Transverse colon (tissue), 4 donors: Measurements from ENCODE around the gene SELPLG. TPM values are rescaled to one million over a fixed set of nuclear protein-coding genes. Genes with fewer than 3 reads are reported as not detected.
"Not testable (repeated sequence)": the region's sequence is repeated elsewhere in the genome, so short reads cannot be mapped to it uniquely, and the experiment has no call there.

Experiments
- DNase-seq: peaks from one replicate; pipeline ENCODE4 v3.0.0-alpha.2; 2019
- H3K27ac ChIP-seq, 4 donors: fragments of 200-600 bp; sonication (generic); 2 replicates each; pipeline ENCODE4 v1.5.1; 2016 to 2018; ENCODE audit warnings: inconsistent platforms in 4 of 4
- H3K27me3 ChIP-seq: fragments of 200-600 bp; sonication (generic); 2 replicates; pipeline ENCODE4 v1.5.1; 2017; ENCODE audit warnings: inconsistent platforms
- H3K36me3 ChIP-seq, 4 donors: fragments of 200-600 bp; sonication (generic); 2 replicates each; pipeline ENCODE4 v1.5.1; 2017 to 2019; ENCODE audit warnings: inconsistent platforms in 4 of 4
- H3K4me1 ChIP-seq, 4 donors: fragments of 200-600 bp; sonication (generic); 2 replicates each; pipeline ENCODE4 v1.5.1; 2017 to 2020; ENCODE audit warnings: inconsistent platforms in 4 of 4
- H3K4me3 ChIP-seq, 4 donors: fragments of 200-600 bp; sonication (generic); 1 replicate in 1 of 4; 2 replicates in 3 of 4; pipeline versions ENCODE4 v1.5.1 to v1.6.1; 2017 to 2019; ENCODE audit warnings: inconsistent platforms in 4 of 4
- H3K9me3 ChIP-seq, 2 donors: fragments of 200-600 bp; sonication (generic); 2 replicates each; pipeline ENCODE4 v1.5.1; 2017 to 2019; ENCODE audit warnings: inconsistent platforms in 2 of 2
- EP300 ChIP-seq: sonication (generic); formaldehyde crosslinking; IDR thresholded peaks from one replicate; pipeline ENCODE4 v1.6.1; 2017; ENCODE audit warnings: antibody characterized with exemption, low read depth
- POLR2A ChIP-seq: fragments of 450-650 bp; IDR thresholded peaks from one replicate; pipeline ENCODE4 v1.6.1; 2016; ENCODE audit warnings: antibody characterized with exemption, mild to moderate bottlenecking, moderate library complexity
- POLR2AphosphoS5 ChIP-seq, 3 donors: sonication (generic); formaldehyde crosslinking; IDR thresholded peaks; one replicate each; pipeline ENCODE4 v1.6.1; 2016; ENCODE audit warnings: antibody characterized with exemption in 3 of 3
- WGBS, 2 donors: methylation state at CpG; one replicate each; pipeline ENCODE4 v1.1.5; 2018; ENCODE audit warnings: low coverage in 1 of 2; 5-methylcytosine and 5-hydroxymethylcytosine counted together
- in situ Hi-C, 4 donors: fragments of 200-750 bp; cut with MboI; loops; one replicate each; pipeline versions ENCODE4 v1.15.0 to v1.15.1; 2017; ENCODE audit warnings: low sequenced_read_pairs in 3 of 4, low pct_ligation_motif_present in 1 of 4, low pct_unique_long_range_greater_than_20kb in 1 of 4
- intact Hi-C: fragments of 100-400 bp; cut with DNase I; formaldehyde crosslinking; loops from one replicate; pipeline ENCODE4 v1.15.1; 2023; ENCODE audit warnings: low total_unique reads
- total RNA-seq, 4 donors: library from RNA; depleted of rRNA; stranded (reverse); fragments of >200 nt; gene quantifications; one replicate each; pipeline ENCODE4 v1.1.0, GENCODE V29; 2016
- TF ChIP-seq, protein P1 (sequence below), 5 experiments: fragments of 200-600 bp in 3 of 5; fragments of 450-650 bp in 2 of 5; sonication (generic) in 3 of 5; IDR thresholded peaks; 1 replicate in 2 of 5; 2 replicates in 3 of 5; pipeline ENCODE4 v1.5.1; 2016 to 2017; ENCODE audit warnings: antibody characterized with exemption in 5 of 5, inconsistent platforms in 3 of 5, mild to moderate bottlenecking in 2 of 5, moderate library complexity in 1 of 5

SELPLG gene
- total RNA-seq, 4 donors from 2014 or later, result 1.6 to 9.4 (median 3.6) TPM

DNA sequence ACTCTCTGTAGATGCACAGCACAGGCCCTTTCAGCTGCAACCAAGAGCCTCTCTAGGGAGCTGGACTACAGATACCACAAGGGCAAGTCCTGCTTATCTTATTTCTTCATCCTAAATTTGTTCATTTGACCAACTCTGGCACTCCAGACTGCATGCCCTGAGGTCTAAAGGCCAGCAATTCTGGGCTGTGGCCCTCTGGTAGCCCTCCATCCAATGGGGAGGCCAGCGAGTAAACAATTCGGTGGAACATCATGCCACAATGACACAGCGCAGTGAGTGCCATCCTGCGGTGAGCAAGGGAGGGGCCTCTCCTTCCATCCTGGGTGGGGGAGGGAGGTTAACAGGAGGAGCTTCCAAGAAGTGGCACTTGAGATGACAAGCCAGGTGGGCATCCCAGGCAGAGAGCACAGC is 652 bp upstream of the SELPLG start:
- 33 to 73% methylated on average over 3 to 4 of the region's 4 CpGs for WGBS, 2 donors
- in situ Hi-C loops (no loop called here), intact Hi-C loops (loop anchor here (5.0 kb wide), 1 partner anchor 1228 kb away; no protein-coding TSS in a partner anchor)
- Histone ChIP-seq H3K27ac (peak overlapping the region; percentile 69 to 77 (median 76)), H3K9me3 (no peaks in the 10 kb centered on the region), H3K36me3 (no peaks in the 10 kb centered on the region), H3K27me3 (no peaks in the 10 kb centered on the region), H3K4me3 (no peak overlapping the region), H3K4me1 (peaks cover 8 to 52% (median 27%) of the 10 kb centered on the region in 4 donors)
- TF ChIP-seq POLR2AphosphoS5 (IDR thresholded peaks at IDR 0.05), result peak in 1 of 3 donors; percentile 22
- no peak for TF ChIP-seq EP300
- TF ChIP-seq, protein P1, sequence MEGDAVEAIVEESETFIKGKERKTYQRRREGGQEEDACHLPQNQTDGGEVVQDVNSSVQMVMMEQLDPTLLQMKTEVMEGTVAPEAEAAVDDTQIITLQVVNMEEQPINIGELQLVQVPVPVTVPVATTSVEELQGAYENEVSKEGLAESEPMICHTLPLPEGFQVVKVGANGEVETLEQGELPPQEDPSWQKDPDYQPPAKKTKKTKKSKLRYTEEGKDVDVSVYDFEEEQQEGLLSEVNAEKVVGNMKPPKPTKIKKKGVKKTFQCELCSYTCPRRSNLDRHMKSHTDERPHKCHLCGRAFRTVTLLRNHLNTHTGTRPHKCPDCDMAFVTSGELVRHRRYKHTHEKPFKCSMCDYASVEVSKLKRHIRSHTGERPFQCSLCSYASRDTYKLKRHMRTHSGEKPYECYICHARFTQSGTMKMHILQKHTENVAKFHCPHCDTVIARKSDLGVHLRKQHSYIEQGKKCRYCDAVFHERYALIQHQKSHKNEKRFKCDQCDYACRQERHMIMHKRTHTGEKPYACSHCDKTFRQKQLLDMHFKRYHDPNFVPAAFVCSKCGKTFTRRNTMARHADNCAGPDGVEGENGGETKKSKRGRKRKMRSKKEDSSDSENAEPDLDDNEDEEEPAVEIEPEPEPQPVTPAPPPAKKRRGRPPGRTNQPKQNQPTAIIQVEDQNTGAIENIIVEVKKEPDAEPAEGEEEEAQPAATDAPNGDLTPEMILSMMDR (IDR thresholded peaks at IDR 0.05), result no peak
- peak; percentile 55 for DNase-seq

DNA sequence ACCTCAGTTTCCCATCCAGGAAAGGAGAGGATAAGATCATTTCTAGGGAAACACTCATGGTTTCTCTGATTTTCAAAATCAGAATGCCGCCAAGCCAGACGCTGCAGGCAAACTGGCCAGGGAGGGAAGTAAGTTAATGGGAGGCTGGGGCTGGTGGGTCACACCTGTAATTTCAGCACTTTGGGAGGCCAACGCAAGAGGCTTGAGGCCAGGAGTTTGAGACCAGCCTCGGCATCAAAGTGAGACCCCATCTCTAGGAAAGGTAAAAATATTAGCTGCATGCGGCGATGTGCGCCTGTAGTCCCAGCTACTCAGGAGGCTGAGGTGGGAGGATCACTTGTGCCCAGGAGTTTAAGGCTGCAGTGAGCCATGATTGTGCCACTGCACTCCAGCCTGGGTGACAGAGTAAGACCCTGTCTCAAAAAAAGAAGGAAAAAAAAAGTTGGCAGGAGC is 587 bp downstream of the SELPLG start:
- DNase-seq, result no peak
- Histone ChIP-seq H3K9me3 (no peaks in the 10 kb centered on the region), H3K27me3 (no peaks in the 10 kb centered on the region), H3K4me3 (peak overlapping the region in 3 of 4 donors; percentile 16 to 41 (median 17)), H3K27ac (peak overlapping the region; percentile 69 to 77 (median 76)), H3K36me3 (no peaks in the 10 kb centered on the region), H3K4me1 (peaks cover 12 to 52% (median 25%) of the 10 kb centered on the region in 4 donors)
- in situ Hi-C loops (no loop called here), intact Hi-C loops (loop anchor here (5.0 kb wide), 1 partner anchor 1229 kb away; no protein-coding TSS in a partner anchor)
- WGBS, 2 donors, result 93 to 100% methylated on average over 1 to 7 of the region's 7 CpGs
- TF ChIP-seq, protein P1 (IDR thresholded peaks at IDR 0.05), result no peak
- no peak for TF ChIP-seq POLR2A
- no peak for TF ChIP-seq POLR2AphosphoS5 (IDR thresholded peaks at IDR 0.05)
- no peak for TF ChIP-seq EP300

DNA sequence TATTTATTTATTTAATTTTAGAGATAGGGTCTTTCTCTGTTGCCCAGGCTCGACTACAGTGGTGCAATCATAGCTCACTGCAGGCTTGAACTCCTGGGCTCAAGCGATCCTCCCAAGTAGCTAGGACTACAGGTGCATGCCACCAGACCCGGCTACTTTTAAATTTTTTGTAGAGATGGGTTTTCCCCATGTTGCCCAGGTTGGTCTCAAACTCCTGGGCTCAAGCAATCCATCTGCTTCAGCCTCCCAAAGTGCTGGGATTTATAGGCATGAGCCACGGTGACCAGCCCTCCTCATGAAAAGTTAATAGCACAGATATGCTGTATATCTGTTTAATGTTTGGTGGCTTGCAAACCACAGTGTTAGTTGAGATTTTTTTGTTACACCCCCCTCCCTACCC is 2.4 kb downstream of the SELPLG start:
- Histone ChIP-seq H3K27ac (peak overlapping the region; percentile 63 to 76 (median 68)), H3K4me1 (peaks cover 8 to 54% (median 22%) of the 10 kb centered on the region in 4 donors)
- H3K4me3 ChIP-seq, H3K9me3 ChIP-seq, in situ Hi-C loops, H3K27me3 ChIP-seq, DNase-seq, H3K36me3 ChIP-seq: not testable (repeated sequence)
- intact Hi-C loops, result loop anchor here (5.0 kb wide), 1 partner anchor 1231 kb away; no protein-coding TSS in a partner anchor
- 80 to 100% methylated on average over 3 to 4 of the region's 4 CpGs for WGBS, 2 donors

DNA sequence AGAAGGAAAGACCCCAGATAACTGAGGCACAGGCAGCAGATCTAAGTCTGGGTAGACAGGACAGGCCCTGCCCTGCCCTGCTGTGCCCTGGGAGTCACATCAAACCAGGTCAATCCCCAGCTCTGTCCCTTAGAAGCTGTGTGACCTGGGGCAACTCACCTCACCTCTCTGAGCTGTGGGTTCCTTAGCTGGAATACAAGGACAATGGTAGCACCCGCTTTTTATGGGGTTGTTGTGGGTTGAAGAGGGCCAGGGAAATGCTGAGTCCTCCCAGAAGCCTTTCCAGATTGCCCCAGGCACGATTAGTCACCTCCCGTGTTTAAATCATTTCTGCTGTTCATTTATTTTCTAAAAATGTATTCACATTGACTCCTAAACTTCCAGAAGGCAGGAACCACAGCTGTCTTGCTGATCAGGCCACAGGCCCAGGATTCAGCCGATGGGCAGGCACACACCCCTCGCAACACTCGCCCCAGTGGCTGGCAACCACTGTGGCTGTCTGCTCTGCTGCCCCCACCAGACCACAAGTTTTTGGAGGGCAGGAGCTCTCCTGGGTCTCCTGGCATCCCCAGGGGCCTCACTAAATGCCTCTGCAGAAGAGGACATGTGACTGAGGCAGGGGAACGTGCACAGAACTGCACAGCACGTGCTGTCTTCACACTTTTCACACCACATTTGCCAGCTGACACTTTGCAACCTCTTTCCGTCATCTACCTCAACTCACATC is 3.0 kb downstream of the SELPLG start:
- peak overlapping the region; percentile 57 to 67 (median 62) for H3K27ac ChIP-seq

More for the DNA sequence above, 3.0 kb downstream of the SELPLG start:
- H3K9me3 ChIP-seq, result no peaks in the 10 kb centered on the region
- peaks cover 8 to 48% (median 21%) of the 10 kb centered on the region in 4 donors for H3K4me1 ChIP-seq
- in situ Hi-C loops, result no loop called here
- TF ChIP-seq POLR2AphosphoS5 (IDR thresholded peaks at IDR 0.05) (no peak), POLR2A (no peak), EP300 (no peak)
- TF ChIP-seq, protein P1 (IDR thresholded peaks at IDR 0.05), result no peak
- no peak overlapping the region for H3K4me3 ChIP-seq
- intact Hi-C loops, result loop anchor here (5.0 kb wide), 1 partner anchor 1232 kb away; no protein-coding TSS in a partner anchor
- no peaks in the 10 kb centered on the region for H3K27me3 ChIP-seq
- WGBS, 2 donors, result 64% methylated on average over 9 of the region's 9 CpGs; no CpG with 5 or more reads in 1 of the 2 donors
- DNase-seq, result no peak
- no peaks in the 10 kb centered on the region for H3K36me3 ChIP-seq
